A673 (cell line): Measurements from ENCODE around the gene USP1.

Experiments used
- EZH2 ChIP-seq: fragments of 200-600 bp; sonication (generic); IDR thresholded peaks from 2 replicates; pipeline ENCODE4 v1.6.1; 2017; ENCODE audit warnings: borderline replicate concordance, low read depth, mild to moderate bottlenecking, mixed read lengths, antibody characterized with exemption, low read length; ENCODE audit not compliant: poor library complexity, severe bottlenecking
- TF ChIP-seq, protein P1 (sequence below): fragments of 300-800, 200-600 bp; sonication (generic); conservative IDR thresholded peaks from 2 replicates; pipeline ENCODE4 v1.5.1; 2017; ENCODE audit warnings: low read depth, mild to moderate bottlenecking, antibody characterized with exemption, low read length, moderate library complexity, mixed read lengths

DNA sequence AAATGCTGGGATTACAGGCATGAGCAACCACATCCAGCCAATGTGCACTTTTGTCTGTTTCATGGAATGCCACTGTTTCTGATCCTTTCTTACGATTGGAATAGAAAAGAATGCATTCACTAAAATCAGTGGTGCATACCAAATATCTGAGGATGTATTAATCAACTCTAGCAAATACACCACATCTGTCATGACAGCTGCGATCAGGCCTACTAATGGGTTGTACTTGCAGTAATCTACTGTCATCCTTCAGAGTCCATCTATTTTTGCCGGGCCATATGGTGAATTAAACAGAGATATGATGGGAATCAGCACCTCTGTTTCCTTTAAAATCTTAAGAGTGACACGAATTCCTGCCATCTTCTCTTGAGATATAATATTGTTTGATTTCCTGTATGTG is 8.5 kb upstream of the USP1 start:
- TF ChIP-seq, protein P1, sequence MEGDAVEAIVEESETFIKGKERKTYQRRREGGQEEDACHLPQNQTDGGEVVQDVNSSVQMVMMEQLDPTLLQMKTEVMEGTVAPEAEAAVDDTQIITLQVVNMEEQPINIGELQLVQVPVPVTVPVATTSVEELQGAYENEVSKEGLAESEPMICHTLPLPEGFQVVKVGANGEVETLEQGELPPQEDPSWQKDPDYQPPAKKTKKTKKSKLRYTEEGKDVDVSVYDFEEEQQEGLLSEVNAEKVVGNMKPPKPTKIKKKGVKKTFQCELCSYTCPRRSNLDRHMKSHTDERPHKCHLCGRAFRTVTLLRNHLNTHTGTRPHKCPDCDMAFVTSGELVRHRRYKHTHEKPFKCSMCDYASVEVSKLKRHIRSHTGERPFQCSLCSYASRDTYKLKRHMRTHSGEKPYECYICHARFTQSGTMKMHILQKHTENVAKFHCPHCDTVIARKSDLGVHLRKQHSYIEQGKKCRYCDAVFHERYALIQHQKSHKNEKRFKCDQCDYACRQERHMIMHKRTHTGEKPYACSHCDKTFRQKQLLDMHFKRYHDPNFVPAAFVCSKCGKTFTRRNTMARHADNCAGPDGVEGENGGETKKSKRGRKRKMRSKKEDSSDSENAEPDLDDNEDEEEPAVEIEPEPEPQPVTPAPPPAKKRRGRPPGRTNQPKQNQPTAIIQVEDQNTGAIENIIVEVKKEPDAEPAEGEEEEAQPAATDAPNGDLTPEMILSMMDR = no peak
- no peak for TF ChIP-seq EZH2
